OCI-LY1 (cell line): Measurements from ENCODE around the gene AAK1.

Experiments used
- EZH2 ChIP-seq: fragments of 200-600 bp; sonication (generic), shearing (Covaris generic); IDR thresholded peaks from 2 replicates; pipeline ENCODE4 v1.8.0; 2017; ENCODE audit warnings: borderline replicate concordance, mixed run types, mild to moderate bottlenecking, antibody characterized with exemption, low read length, moderate library complexity, mixed read lengths
- TF ChIP-seq, protein P1 (sequence below): fragments of 200-600 bp; sonication (generic), shearing (Covaris generic); IDR thresholded peaks from 2 replicates; pipeline ENCODE4 v1.5.1; 2017; ENCODE audit warnings: mild to moderate bottlenecking, antibody characterized with exemption, low read length, moderate library complexity, mixed read lengths

- TF ChIP-seq, protein P1, sequence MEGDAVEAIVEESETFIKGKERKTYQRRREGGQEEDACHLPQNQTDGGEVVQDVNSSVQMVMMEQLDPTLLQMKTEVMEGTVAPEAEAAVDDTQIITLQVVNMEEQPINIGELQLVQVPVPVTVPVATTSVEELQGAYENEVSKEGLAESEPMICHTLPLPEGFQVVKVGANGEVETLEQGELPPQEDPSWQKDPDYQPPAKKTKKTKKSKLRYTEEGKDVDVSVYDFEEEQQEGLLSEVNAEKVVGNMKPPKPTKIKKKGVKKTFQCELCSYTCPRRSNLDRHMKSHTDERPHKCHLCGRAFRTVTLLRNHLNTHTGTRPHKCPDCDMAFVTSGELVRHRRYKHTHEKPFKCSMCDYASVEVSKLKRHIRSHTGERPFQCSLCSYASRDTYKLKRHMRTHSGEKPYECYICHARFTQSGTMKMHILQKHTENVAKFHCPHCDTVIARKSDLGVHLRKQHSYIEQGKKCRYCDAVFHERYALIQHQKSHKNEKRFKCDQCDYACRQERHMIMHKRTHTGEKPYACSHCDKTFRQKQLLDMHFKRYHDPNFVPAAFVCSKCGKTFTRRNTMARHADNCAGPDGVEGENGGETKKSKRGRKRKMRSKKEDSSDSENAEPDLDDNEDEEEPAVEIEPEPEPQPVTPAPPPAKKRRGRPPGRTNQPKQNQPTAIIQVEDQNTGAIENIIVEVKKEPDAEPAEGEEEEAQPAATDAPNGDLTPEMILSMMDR: no peak
- no peak for TF ChIP-seq EZH2
Observed at GRCh38 chr2:69612200-69612599, 31.3 kb downstream of the AAK1 start.
